Epidermal melanocyte (primary cell): ENCODE data around the gene FBXL20.
"Not testable (repeated sequence)": the region's sequence is repeated elsewhere in the genome, so short reads cannot be mapped to it uniquely, and the experiment has no call there.

Source experiments
- DNase-seq: peaks from one replicate; pipeline ENCODE4 v3.0.0; 2011; ENCODE audit warnings: low spot score; ENCODE audit not compliant: insufficient read length

Gene FBXL20

DNA sequence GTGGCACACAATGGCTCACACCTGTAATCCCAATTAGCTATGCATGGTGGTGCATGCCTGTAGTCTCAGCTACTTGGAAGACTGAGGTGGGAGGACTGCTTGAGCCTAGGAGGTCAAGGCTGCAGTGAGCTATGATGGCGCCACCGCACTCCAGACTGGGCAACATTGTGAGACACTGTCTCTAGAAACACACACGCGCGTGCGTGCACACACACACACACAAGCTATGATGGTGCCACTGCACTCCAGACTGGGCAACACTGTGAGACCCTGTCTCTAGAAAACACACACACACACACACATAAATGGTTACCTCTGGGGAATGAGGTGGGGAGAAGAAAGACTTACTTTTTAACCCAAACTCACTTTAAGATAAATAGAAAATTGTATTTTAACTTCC is 16.4 kb downstream of the FBXL20 start:
- DNase-seq: no peak

GRCh38 chr17:39380144-39380543 is 21.3 kb downstream of the FBXL20 start:
- no peak for DNase-seq

DNA sequence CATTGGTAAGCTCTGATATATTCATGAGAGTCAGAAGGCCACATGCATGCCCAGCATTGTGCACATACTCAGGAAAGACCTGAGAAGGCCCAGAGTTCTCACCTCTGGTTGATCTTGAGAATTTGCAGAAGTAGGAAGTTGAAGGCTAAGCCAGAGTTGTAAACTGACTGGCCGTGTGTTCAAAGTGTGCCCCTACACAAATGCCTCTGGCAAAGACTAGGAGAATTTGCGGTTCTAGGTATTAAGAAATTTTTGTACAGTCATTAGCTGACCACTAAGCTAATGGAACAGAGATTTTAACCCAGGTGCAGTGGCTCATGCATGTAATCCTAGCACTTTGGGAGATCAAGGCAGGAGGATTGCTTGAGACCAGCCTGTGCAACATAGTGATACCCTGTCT is 25.0 kb downstream of the FBXL20 start:
- no peak for DNase-seq

GRCh38 chr17:39367805-39368204 is 33.6 kb downstream of the FBXL20 start:
- not testable (repeated sequence) for DNase-seq

GRCh38 chr17:39365872-39366271 is 35.6 kb downstream of the FBXL20 start:
- DNase-seq: no peak

DNA sequence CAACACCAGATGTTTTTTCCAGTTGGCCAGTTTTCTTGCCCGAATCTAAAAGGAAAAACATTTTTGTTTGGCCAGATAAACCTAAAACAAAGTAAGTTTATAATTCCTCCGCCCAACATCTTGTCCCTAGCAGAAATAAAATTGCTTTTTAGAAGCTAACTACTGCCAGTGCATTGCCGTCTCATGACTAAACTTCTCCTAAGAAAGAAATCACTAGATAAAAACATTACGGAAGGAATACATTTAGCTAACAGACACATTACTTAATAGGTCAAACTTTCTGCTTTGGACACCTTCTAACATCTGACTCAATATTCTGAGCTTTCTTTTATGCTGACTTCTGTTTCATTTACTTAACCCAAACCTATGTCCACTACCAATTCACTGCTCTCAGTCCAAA is 36.2 kb downstream of the FBXL20 start:
- DNase-seq: no peak

- DNase-seq: no peak
Measured at GRCh38 chr17:39364236-39365025, 37.0 kb downstream of the FBXL20 start.

DNA sequence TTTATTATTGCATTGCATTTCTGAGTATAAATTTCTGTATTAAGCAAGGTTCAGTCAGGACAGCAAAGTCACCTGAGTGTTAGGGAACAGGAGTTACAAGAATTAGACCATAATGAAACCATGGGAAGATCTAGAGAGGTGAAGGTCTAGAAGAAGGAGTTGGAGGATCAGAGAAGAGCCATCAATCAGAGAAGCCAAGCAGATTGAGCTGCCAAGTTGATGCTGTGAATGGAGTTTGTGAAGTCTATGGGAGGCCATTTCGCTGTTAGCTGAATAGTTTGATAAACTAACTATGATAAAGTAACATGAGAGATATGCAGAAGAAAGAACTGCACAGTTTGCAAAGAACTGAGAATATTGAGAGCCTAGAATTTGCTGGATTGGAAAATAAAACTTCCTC is 40.4 kb downstream of the FBXL20 start:
- no peak for DNase-seq

DNA sequence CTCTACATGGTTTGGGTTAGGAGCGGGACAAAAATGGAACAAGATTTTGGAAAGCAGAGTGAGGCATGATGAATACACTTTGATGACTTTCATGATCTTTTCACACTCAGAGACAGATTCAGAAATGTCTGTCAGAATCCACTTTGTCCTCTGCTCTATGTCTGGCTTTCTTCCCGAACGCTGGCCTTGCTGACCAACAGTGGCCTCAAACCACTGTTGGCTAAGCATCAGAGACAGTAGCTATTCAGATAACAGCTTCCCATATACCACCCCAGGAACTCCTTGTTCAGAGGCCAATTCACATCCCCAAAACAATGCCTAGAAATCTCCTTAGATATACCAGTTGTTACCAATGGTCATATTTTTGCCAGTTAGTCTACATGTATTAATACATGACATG is 40.9 kb downstream of the FBXL20 start:
- DNase-seq: no peak

GRCh38 chr17:39359994-39360393 is 41.4 kb downstream of the FBXL20 start:
- DNase-seq: no peak

- no peak for DNase-seq
Measured at GRCh38 chr17:39357986-39358385, 43.4 kb downstream of the FBXL20 start.

DNA sequence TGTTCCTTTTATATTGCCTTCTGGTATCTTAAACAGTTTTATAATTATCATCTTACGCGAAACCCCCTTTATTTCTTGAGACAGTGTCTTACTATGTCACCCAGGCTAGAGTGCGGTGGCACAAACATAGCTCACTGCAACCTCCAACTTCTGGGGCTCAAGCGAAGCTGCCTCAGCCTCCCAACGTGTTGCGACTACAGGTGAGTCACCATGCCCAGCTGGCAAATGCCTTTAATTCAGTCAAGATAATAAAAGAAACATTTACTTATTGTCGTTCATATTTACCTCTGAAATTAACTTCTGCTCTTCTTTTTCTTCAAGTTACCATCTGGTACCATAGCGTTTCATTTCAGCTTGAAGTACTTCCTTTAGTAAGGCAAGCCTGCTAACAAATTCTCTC is 43.9 kb downstream of the FBXL20 start:
- no peak for DNase-seq

- no peak for DNase-seq
Measured at GRCh38 chr17:39352986-39353385, 48.4 kb downstream of the FBXL20 start.

DNA sequence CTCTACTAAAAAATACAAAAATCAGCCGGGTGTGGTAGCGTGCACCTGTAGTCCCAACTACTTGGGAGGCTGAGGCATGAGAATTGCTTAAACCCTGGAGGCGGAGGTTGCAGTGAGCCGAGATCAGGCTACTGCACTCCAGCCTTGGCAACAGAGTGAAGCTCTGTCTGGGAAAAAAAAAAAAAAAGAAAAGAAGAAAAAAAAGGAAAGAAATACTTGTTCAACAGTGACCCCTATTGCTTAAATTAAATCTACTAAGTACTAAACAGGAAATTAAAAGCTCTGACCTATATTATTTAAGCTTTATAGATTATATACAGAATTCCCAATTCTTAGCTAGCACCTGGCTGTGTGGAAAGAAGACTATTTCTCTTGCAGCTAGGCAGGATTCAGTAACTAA is 48.9 kb downstream of the FBXL20 start:
- no peak for DNase-seq

DNA sequence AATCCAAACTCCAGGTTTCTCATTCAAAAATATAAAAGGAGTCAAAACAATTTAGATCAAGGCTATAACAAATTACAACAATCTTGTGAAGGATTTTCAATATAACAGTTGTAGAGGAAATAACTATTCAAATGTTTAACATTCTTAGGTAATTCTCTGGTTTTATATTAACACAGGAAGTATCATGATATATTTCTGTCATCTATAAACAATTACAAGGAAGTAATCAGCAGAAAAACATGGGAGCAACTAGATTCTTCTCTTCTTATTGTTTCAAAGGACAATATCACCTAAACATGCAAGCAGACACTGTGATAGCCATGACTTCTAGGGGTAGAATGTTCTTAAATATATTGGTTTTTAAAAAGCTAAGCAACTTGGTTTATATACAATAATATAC is 49.9 kb downstream of the FBXL20 start:
- no peak for DNase-seq

GRCh38 chr17:39349246-39349645 is 52.2 kb downstream of the FBXL20 start:
- no peak for DNase-seq

- not testable (repeated sequence) for DNase-seq
Measured at GRCh38 chr17:39346863-39347262, 54.6 kb downstream of the FBXL20 start.

GRCh38 chr17:39341541-39341940 is 59.9 kb downstream of the FBXL20 start:
- DNase-seq: no peak

GRCh38 chr17:39340731-39341130 is 60.7 kb downstream of the FBXL20 start:
- DNase-seq: no peak

GRCh38 chr17:39339272-39339671 is 62.2 kb downstream of the FBXL20 start:
- DNase-seq: no peak

- not testable (repeated sequence) for DNase-seq
Measured at GRCh38 chr17:39337649-39338048, 63.8 kb downstream of the FBXL20 start.

DNA sequence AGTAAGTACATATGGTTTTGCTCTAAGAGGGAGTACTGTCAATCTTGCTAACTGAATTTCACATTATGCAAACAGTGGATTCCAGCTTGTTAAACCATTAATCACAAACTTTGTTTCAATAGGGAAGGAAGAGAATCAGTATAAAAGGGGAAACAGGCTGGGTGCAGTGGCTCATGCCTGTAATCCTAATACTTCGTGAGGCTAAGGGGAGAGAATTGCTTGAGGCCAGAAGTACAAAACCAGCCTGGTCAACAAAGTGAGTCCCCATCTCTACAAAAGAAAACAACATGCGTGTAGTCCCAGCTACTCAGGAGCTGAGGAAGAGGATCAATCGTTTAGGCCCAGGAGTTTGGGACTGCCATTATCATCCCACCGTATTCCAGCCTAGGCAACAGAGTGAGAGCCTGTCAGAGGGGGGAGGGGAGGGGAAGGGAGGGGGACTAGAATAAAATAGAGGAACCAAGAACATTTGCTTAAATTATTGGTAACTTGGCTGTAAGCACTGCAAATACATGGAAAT is 65.7 kb downstream of the FBXL20 start:
- DNase-seq: no peak

DNA sequence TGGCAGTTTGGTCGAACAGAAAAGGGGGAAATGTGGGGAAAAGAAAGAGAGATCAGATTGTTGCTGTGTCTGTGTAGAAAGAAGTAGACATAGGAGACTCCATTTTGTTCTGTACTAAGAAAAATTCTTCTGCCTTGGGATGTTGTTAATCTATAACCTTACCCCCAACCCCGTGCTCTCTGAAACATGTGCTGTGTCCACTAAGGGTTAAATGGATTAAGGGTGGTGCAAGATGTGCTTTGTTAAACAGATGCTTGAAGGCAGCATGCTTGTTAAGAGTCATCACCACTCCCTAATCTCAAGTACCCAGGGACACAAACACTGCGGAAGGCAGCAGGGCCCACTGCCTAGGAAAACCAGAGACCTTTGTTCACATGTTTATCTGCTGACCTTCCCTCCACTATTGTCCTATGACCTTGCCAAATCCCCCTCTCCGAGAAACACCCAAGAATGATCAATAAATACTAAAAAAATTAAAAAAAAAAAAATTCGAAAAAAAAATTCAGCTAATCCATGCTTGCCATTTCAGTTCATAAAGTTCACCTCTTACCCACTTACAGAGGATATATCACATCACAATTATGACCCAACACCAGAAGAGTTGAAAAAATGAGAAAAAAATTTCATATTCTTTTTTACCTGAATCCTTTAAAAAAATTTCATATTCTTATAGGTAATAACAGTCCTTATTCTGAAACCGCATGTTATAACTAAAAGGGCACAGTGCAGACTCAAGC is 67.2 kb downstream of the FBXL20 start:
- DNase-seq: not testable (repeated sequence)
